H1 (cell line): ENCODE measurements around the gene FAM170B. TPM values are rescaled to one million over a fixed set of nuclear protein-coding genes. Genes with fewer than 3 reads are reported as not detected.

Experiments used
- CTCF ChIA-PET: fragments of 300-600 bp; sonication (Branson Sonifier 250); formaldehyde crosslinking; loops from one replicate; lab custom pipeline; 2021; ENCODE audit not compliant: partially characterized antibody; lab: Charles Lee
- POLR2A ChIA-PET: fragments of 300-600 bp; sonication (Branson Sonifier 250); formaldehyde crosslinking; loops from one replicate; lab custom pipeline; 2021; ENCODE audit warnings: inconsistent platforms; ENCODE audit not compliant: partially characterized antibody; lab: Charles Lee
- DNase-seq, 2 experiments: peaks; one replicate each; pipeline versions ENCODE4 v3.0.0 to v3.0.0-alpha.2; 2010 to 2022; ENCODE audit warnings: low spot score in 2 of 2, low read depth in 1 of 2, mixed read lengths in 1 of 2
- FAIRE-seq: peaks from 2 replicates; lab custom pipeline; 2011; peaks lifted over from hg19 to GRCh38; lab: Jason Lieb, UNC
- H2AFZ ChIP-seq: 2 replicates; pipeline ENCODE4 v1.8.1; 2012; ENCODE audit warnings: low read length, inconsistent platforms
- H2AK5ac ChIP-seq: 2 replicates; pipeline ENCODE4 v1.6.1; 2013; ENCODE audit warnings: low read depth, low read length
- H2BK120ac ChIP-seq: replicated peaks from 2 replicates; pipeline ENCODE3; 2013; ENCODE audit warnings: low read depth, low read length, inconsistent platforms
- H2BK12ac ChIP-seq: 2 replicates; pipeline ENCODE4 v1.6.1; 2013; ENCODE audit warnings: low read depth, low read length
- H2BK15ac ChIP-seq: 2 replicates; pipeline ENCODE4 v1.6.1; 2013; ENCODE audit warnings: low read length
- H2BK20ac ChIP-seq: 2 replicates; pipeline ENCODE4 v1.6.1; 2013; ENCODE audit warnings: low read length
- H2BK5ac ChIP-seq: 2 replicates; pipeline ENCODE4 v1.6.1; 2013; ENCODE audit warnings: low read depth, low read length
- H3K14ac ChIP-seq: 2 replicates; pipeline ENCODE4 v1.6.1; 2013; ENCODE audit warnings: inconsistent platforms; ENCODE audit not compliant: insufficient read length
- H3K18ac ChIP-seq: 2 replicates; pipeline ENCODE4 v1.6.1; 2013; ENCODE audit warnings: low read length; ENCODE audit errors: extremely low read depth
- H3K23ac ChIP-seq: 2 replicates; pipeline ENCODE4 v1.6.1; 2013; ENCODE audit warnings: inconsistent platforms; ENCODE audit not compliant: insufficient read length
- H3K23me2 ChIP-seq: 2 replicates; pipeline ENCODE4 v1.6.1; 2013; ENCODE audit warnings: low read depth, low read length
- H3K27ac ChIP-seq: 2 replicates; pipeline ENCODE4 v1.6.1; 2011; ENCODE audit warnings: low read depth, low read length, inconsistent platforms
- H3K27me3 ChIP-seq, 4 experiments: replicated peaks in 1 of 4; 1 replicate in 1 of 4; 2 replicates in 3 of 4; pipeline versions ENCODE4 v1.6.1 to v1.8.1; 2011 to 2013; ENCODE audit warnings: low read length in 3 of 4, mild to moderate bottlenecking in 3 of 4, inconsistent platforms in 2 of 4, mixed read lengths in 2 of 4, moderate library complexity in 1 of 4; ENCODE audit not compliant: control insufficient read depth in 3 of 4, insufficient read depth in 3 of 4; ENCODE audit errors: extremely low read depth in 1 of 4
- H3K36me3 ChIP-seq, 4 experiments: 2 replicates each; pipeline versions ENCODE4 v1.6.1 to v1.8.1; 2011 to 2013; ENCODE audit warnings: mild to moderate bottlenecking in 4 of 4, low read length in 3 of 4, moderate library complexity in 2 of 4, control low read depth in 1 of 4, inconsistent platforms in 1 of 4; ENCODE audit not compliant: insufficient read depth in 4 of 4, control insufficient read depth in 2 of 4
- H3K4ac ChIP-seq: replicated peaks from 2 replicates; pipeline ENCODE3; 2013; ENCODE audit warnings: low read length, low read depth, mixed read lengths, inconsistent platforms; ENCODE audit not compliant: insufficient read length
- H3K4me1 ChIP-seq, 4 experiments: replicated peaks in 1 of 4; 1 replicate in 1 of 4; 2 replicates in 3 of 4; pipeline versions ENCODE4 v1.6.1 to v1.8.1; 2011 to 2013; ENCODE audit warnings: low read length in 3 of 4, inconsistent platforms in 2 of 4, mixed read lengths in 1 of 4; ENCODE audit not compliant: insufficient read depth in 4 of 4, control insufficient read depth in 3 of 4
- H3K4me2 ChIP-seq, 2 experiments: 2 replicates each; pipeline versions ENCODE4 v1.6.1 to v1.8.1; 2011 to 2013; ENCODE audit warnings: low read depth in 2 of 2, low read length in 2 of 2, control low read depth in 1 of 2, inconsistent platforms in 1 of 2, mild to moderate bottlenecking in 1 of 2; ENCODE audit not compliant: insufficient read depth in 1 of 2
- H3K4me3 ChIP-seq, 4 experiments: fragments of 200-600, 300-600 bp in 1 of 4; sonication (generic), shearing (Covaris generic), sonication (Bioruptor Twin) in 1 of 4; 2 replicates each; pipeline versions ENCODE4 v1.5.1 to v1.8.1; 2011 to 2016; ENCODE audit warnings: low read length in 4 of 4, low read depth in 3 of 4, control low read depth in 2 of 4, inconsistent platforms in 2 of 4, mild to moderate bottlenecking in 2 of 4, mixed read lengths in 1 of 4, moderate library complexity in 1 of 4; ENCODE audit not compliant: insufficient read depth in 2 of 4; ENCODE audit errors: extremely low read depth in 1 of 4
- H3K56ac ChIP-seq: replicated peaks from 2 replicates; pipeline ENCODE3; 2013; ENCODE audit warnings: low read depth, mild to moderate bottlenecking, mixed read lengths, low read length, inconsistent platforms; ENCODE audit not compliant: insufficient read length
- H3K79me1 ChIP-seq: 2 replicates; pipeline ENCODE4 v1.6.1; 2013; ENCODE audit warnings: low read depth, low read length, control low read depth
- H3K79me2 ChIP-seq, 2 experiments: 2 replicates each; pipeline versions ENCODE4 v1.6.1 to v1.8.1; 2012 to 2013; ENCODE audit warnings: low read length in 2 of 2, mild to moderate bottlenecking in 2 of 2, inconsistent platforms in 1 of 2; ENCODE audit not compliant: insufficient read depth in 2 of 2, control insufficient read depth in 1 of 2
- H3K9ac ChIP-seq, 4 experiments: replicated peaks in 1 of 4; 1 replicate in 1 of 4; 2 replicates in 3 of 4; pipeline versions ENCODE4 v1.6.1 to v1.8.1; 2011 to 2013; ENCODE audit warnings: low read depth in 3 of 4, low read length in 3 of 4, control low read depth in 2 of 4, mild to moderate bottlenecking in 2 of 4, moderate library complexity in 2 of 4, inconsistent platforms in 1 of 4; ENCODE audit errors: extremely low read depth in 1 of 4
- H3K9me3 ChIP-seq, 2 experiments: 2 replicates each; pipeline versions ENCODE4 v1.6.1 to v1.8.1; 2012 to 2013; ENCODE audit warnings: mild to moderate bottlenecking in 2 of 2, moderate library complexity in 2 of 2, control low read depth in 1 of 2, inconsistent platforms in 1 of 2, low read depth in 1 of 2, low read length in 1 of 2, mixed read lengths in 1 of 2; ENCODE audit not compliant: insufficient read depth in 2 of 2
- H4K20me1 ChIP-seq, 2 experiments: replicated peaks in 1 of 2; 2 replicates each; pipeline versions ENCODE3 to v1.8.1; 2011 to 2013; ENCODE audit warnings: inconsistent platforms in 2 of 2, low read length in 2 of 2, mild to moderate bottlenecking in 1 of 2; ENCODE audit not compliant: insufficient read depth in 2 of 2, control insufficient read depth in 1 of 2
- H4K5ac ChIP-seq: 2 replicates; pipeline ENCODE4 v1.6.1; 2013; ENCODE audit warnings: low read length, low read depth, mixed read lengths, inconsistent platforms; ENCODE audit not compliant: insufficient read length
- H4K8ac ChIP-seq: 2 replicates; pipeline ENCODE4 v1.8.0; 2013; ENCODE audit warnings: mild to moderate bottlenecking, moderate library complexity, low read length, inconsistent platforms; ENCODE audit not compliant: insufficient read depth; ENCODE audit errors: extremely low read depth
- H4K91ac ChIP-seq: replicated peaks from 2 replicates; pipeline ENCODE3; 2013; ENCODE audit warnings: low read length, mixed read lengths, inconsistent platforms; ENCODE audit not compliant: insufficient read length
- EP300 ChIP-seq, 2 experiments: IDR thresholded peaks; 1 replicate in 1 of 2; 2 replicates in 1 of 2; pipeline ENCODE4 v1.6.1; 2011 to 2012; ENCODE audit warnings: low read depth in 2 of 2, low read length in 2 of 2, mild to moderate bottlenecking in 2 of 2, borderline replicate concordance in 1 of 2, inconsistent platforms in 1 of 2, moderate library complexity in 1 of 2
- FOSL1 ChIP-seq: IDR thresholded peaks from 2 replicates; pipeline ENCODE4 v1.6.1; 2011; ENCODE audit warnings: mild to moderate bottlenecking, low read depth, low read length, moderate library complexity; ENCODE audit not compliant: insufficient read depth
- GABPA ChIP-seq: IDR thresholded peaks from 2 replicates; pipeline ENCODE4 v1.6.1; 2011; ENCODE audit warnings: mild to moderate bottlenecking, low read length, moderate library complexity, borderline replicate concordance; ENCODE audit not compliant: insufficient read depth
- KDM5A ChIP-seq: fragments of 200-600 bp; IDR thresholded peaks from 2 replicates; pipeline ENCODE4 v1.7.1; 2012; ENCODE audit warnings: mild to moderate bottlenecking, low read length, inconsistent platforms, mixed read lengths
- NANOG ChIP-seq: IDR thresholded peaks from 2 replicates; pipeline ENCODE4 v1.6.1; 2011; ENCODE audit warnings: low read length, low read depth, mild to moderate bottlenecking, inconsistent platforms; ENCODE audit not compliant: insufficient read depth, poor library complexity, severe bottlenecking
- NRF1 ChIP-seq: IDR thresholded peaks from 2 replicates; pipeline ENCODE4 v1.6.1; 2011; ENCODE audit warnings: mild to moderate bottlenecking, low read depth, low read length, improper control_type of control experiment
- PHF8 ChIP-seq: fragments of 200-600 bp; sonication (generic); conservative IDR thresholded peaks from 2 replicates; pipeline ENCODE4 v1.7.1; 2012; ENCODE audit warnings: low read depth, mild to moderate bottlenecking, inconsistent platforms, low read length, moderate library complexity
- RNF2 ChIP-seq: fragments of 200-900, 300-1000 bp; sonication (generic); IDR thresholded peaks from 2 replicates; pipeline ENCODE4 v1.7.1; 2016; ENCODE audit warnings: borderline replicate concordance, low read depth, mild to moderate bottlenecking, antibody characterized with exemption, low read length; ENCODE audit not compliant: poor library complexity, severe bottlenecking; ENCODE audit errors: missing control alignments
- SIRT6 ChIP-seq: IDR thresholded peaks from one replicate; pipeline ENCODE4 v1.7.1; 2012; ENCODE audit warnings: low read length, inconsistent platforms
- SP4 ChIP-seq: IDR thresholded peaks from 2 replicates; pipeline ENCODE4 v1.6.1; 2012; ENCODE audit warnings: low read length, inconsistent platforms
- TBP ChIP-seq: IDR thresholded peaks from 2 replicates; pipeline ENCODE4 v1.6.1; 2011; ENCODE audit warnings: low read depth, low read length, improper control_type of control experiment
- WGBS, 2 experiments: shearing (Covaris generic) in 1 of 2; methylation state at CpG; one replicate each; pipeline versions ENCODE4 v1.1.6 to v1.1.7; 2013 to 2015; ENCODE audit warnings: low lambda C conversion rate in 2 of 2, mixed read lengths in 2 of 2, inconsistent platforms in 1 of 2, low coverage in 1 of 2, missing lambda C conversion rate in 1 of 2; ENCODE audit not compliant: insufficient replicate concordance in 2 of 2, insufficient coverage in 1 of 2, insufficient read length in 1 of 2; ENCODE audit errors: extremely low coverage in 1 of 2, missing lambda C conversion rate in 1 of 2; 5-methylcytosine and 5-hydroxymethylcytosine counted together
- polyA plus RNA-seq, 7 experiments: library from polyadenylated mRNA; depleted of rRNA in 3 of 7; stranded (reverse) in 5 of 7; unstranded in 2 of 7; fragments of >200 nt in 5 of 7; fragments of 200-250 nt in 2 of 7; gene quantifications; 1 replicate in 5 of 7; 2 replicates in 1 of 7; 4 replicates in 1 of 7; pipeline versions ENCODE4 v1.2.1 to v1.2.3, GENCODE V29; 2011 to 2013; ENCODE audit warnings: missing spikeins in 2 of 7, mixed read lengths in 2 of 7
- total RNA-seq: library from RNA; stranded (reverse); fragmentation: NEBNext Ultra II Directional; extraction: Animal tissue kit (Norgen Biotek cat#: 25700); gene quantifications from 2 replicates; pipeline ENCODE4 v1.2.1, GENCODE V29; 2021
- TF ChIP-seq, protein P1 (sequence below): IDR thresholded peaks from 2 replicates; pipeline ENCODE4 v1.6.1; 2012; ENCODE audit warnings: inconsistent platforms

Gene FAM170B
- total and polyA plus RNA-seq, 2 of the 8 experiments (the other 6 are each of a cell fraction or from before 2014, with no cell fraction given): not detected

DNA sequence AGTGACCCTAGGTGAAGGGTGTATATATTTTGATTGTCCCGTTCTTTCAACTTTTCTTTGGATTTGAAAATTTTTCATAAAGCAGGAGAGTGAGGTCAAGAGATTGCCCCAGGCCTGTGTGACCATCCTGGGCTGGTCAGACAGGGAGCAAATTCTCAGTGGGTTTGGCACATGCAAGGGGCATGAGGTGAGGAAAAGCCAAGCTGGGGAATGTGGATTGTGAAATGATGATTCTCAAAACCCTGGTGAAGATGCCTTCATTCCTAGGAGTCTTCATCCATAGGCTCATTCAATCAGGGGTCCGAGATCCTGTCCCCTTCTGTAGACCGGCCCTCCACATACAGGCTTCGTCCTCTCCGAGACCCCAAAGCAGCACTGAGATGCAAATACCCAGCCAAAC, 27.0 kb upstream of the FAM170B start:
- no peak overlapping the region for H3K14ac ChIP-seq
- no peak overlapping the region for H2BK12ac ChIP-seq
- no peaks in the 10 kb centered on the region for H3K79me1 ChIP-seq
- H3K4me3 ChIP-seq: no peak overlapping the region
- FAIRE-seq: no peak
- POLR2A ChIA-PET: no interaction called here
- H4K5ac ChIP-seq: no peak overlapping the region
- H2BK15ac ChIP-seq: 0 out of 2 replicates have a peak overlapping the region, but pooled peaks have one; percentile 10
- TF ChIP-seq KDM5A (no peak), PHF8 (no peak), FOSL1 (no peak), SP4 (no peak), SIRT6 (no peak), TBP (no peak), NRF1 (no peak), RNF2 (no peak), EP300 (IDR thresholded peaks at IDR 0.05; ENCODE audit: borderline replicate concordance in 1 of 2, low read depth in 2 of 2, low read length in 2 of 2) (no peak), NANOG (no peak), GABPA (no peak)
- TF ChIP-seq, protein P1, sequence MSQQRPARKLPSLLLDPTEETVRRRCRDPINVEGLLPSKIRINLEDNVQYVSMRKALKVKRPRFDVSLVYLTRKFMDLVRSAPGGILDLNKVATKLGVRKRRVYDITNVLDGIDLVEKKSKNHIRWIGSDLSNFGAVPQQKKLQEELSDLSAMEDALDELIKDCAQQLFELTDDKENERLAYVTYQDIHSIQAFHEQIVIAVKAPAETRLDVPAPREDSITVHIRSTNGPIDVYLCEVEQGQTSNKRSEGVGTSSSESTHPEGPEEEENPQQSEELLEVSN: no peak
- TF ChIP-seq, all 59 proteins: peak for 0
- H3K27ac ChIP-seq: no peak overlapping the region
- 98% methylated on average over 5 of the region's 5 CpGs; no CpG with 5 or more reads in 1 of the 2 experiments for WGBS, 2 experiments
- no peaks in the 10 kb centered on the region for H4K20me1 ChIP-seq
- H3K9me3 ChIP-seq: no peaks in the 10 kb centered on the region
- H3K27me3 ChIP-seq: no peaks in the 10 kb centered on the region
- H2AFZ ChIP-seq: no peak overlapping the region
- no peaks in the 10 kb centered on the region for H3K23me2 ChIP-seq
- no peak overlapping the region for H3K9ac ChIP-seq
- no peak overlapping the region for H3K23ac ChIP-seq
- H2BK120ac ChIP-seq: no peak overlapping the region
- no peak for DNase-seq
- H3K4me1 ChIP-seq: peaks cover 0 to 2% (median under 1%) of the 10 kb centered on the region in 4 experiments; a peak in 2 of 7 replicates
- H2BK20ac ChIP-seq: no peak overlapping the region
- no peak overlapping the region for H2AK5ac ChIP-seq
- H4K8ac ChIP-seq: no peak overlapping the region
- H3K56ac ChIP-seq: no peak overlapping the region
- CTCF ChIA-PET: interaction anchor here (0.8 to 5.5 kb wide), 11 partner anchors 12 to 502 kb away, joined by 3 to 49 read pairs (median 9); no protein-coding TSS in a partner anchor
- H4K91ac ChIP-seq: peak overlapping the region; percentile 36
- no peak overlapping the region for H3K4ac ChIP-seq
- peak overlapping the region; percentile 47; the same call in 1 of the 2 replicates for H2BK5ac ChIP-seq
- no peak overlapping the region for H3K4me2 ChIP-seq
- H3K79me2 ChIP-seq: no peaks in the 10 kb centered on the region
- H3K36me3 ChIP-seq: no peaks in the 10 kb centered on the region
- H3K18ac ChIP-seq: no peak overlapping the region
